Renal cortical epithelial cell (primary cell): ENCODE measurements around the gene IVD. TPM values are rescaled to one million over a fixed set of nuclear protein-coding genes. Genes with fewer than 3 reads are reported as not detected.
A peak's percentile ranks its signal among the peaks of the same experiment; 100 is the strongest.

Source experiments
- DNase-seq: peaks from one replicate; pipeline ENCODE4 v3.0.0-alpha.2; 2011; ENCODE audit warnings: low read depth
- total RNA-seq: library from RNA; depleted of rRNA; stranded (reverse); fragments of >200 nt; gene quantifications from 2 replicates; pipeline ENCODE4 v1.2.3, GENCODE V29; 2014

Gene IVD
- total RNA-seq: 37.5 and 68.8 TPM in 2 replicates

- DNase-seq: peak; percentile 89
These were observed at the start of gene IVD for GRCh38 chr15:40405501-40406381. Gene IVD, plus strand, starts transcription at chr15:40405795. Its CDS starts 33 bp downstream, at chr15:40405828.

GRCh38 chr15:40355976-40356585 is 49.5 kb upstream of the IVD start:
- no peak for DNase-seq

GRCh38 chr15:40357246-40357645 is 48.3 kb upstream of the IVD start:
- no peak for DNase-seq

GRCh38 chr15:40357723-40358470 is 47.7 kb upstream of the IVD start, which contains the start of gene DISP2:
Gene DISP2, plus strand, starts transcription at chr15:40358219. Its CDS starts 103 bp downstream, at chr15:40358322.
- DNase-seq: peak; percentile 30

- no peak for DNase-seq
These were observed 46.9 kb upstream of the IVD start for GRCh38 chr15:40358471-40359353.

- no peak for DNase-seq
These were observed 45.6 kb upstream of the IVD start for GRCh38 chr15:40360015-40360414.

GRCh38 chr15:40361640-40362039 is 44.0 kb upstream of the IVD start:
- no peak for DNase-seq

- no peak for DNase-seq
These were observed 42.0 kb upstream of the IVD start for GRCh38 chr15:40363611-40364010.

- no peak for DNase-seq
These were observed 41.3 kb upstream of the IVD start for GRCh38 chr15:40364251-40364650.

- no peak for DNase-seq
These were observed 40.6 kb upstream of the IVD start for GRCh38 chr15:40365016-40365415.

- no peak for DNase-seq
These were observed 39.8 kb upstream of the IVD start for GRCh38 chr15:40365624-40366456.

- DNase-seq: no peak
These were observed 38.9 kb upstream of the IVD start for GRCh38 chr15:40366457-40367370.

- DNase-seq: no peak
These were observed 38.3 kb upstream of the IVD start for GRCh38 chr15:40367371-40367685.

GRCh38 chr15:40367686-40368611 is 37.6 kb upstream of the IVD start:
- DNase-seq: peak; percentile 72

- no peak for DNase-seq
These were observed 36.7 kb upstream of the IVD start for GRCh38 chr15:40368719-40369473.

- no peak for DNase-seq
These were observed 36.1 kb upstream of the IVD start for GRCh38 chr15:40369474-40369869.

- DNase-seq: no peak
These were observed 35.6 kb upstream of the IVD start for GRCh38 chr15:40369971-40370370.

- DNase-seq: no peak
These were observed 32.6 kb upstream of the IVD start for GRCh38 chr15:40372981-40373380.
